ENCODE measurements around the gene SRGN. TPM values are rescaled to one million over a fixed set of nuclear protein-coding genes. Genes with fewer than 3 reads are reported as not detected.

SRGN gene
- total RNA-seq, 6 experiments from 2014 or later, result 128 to 471 (median 424) TPM

DNA sequence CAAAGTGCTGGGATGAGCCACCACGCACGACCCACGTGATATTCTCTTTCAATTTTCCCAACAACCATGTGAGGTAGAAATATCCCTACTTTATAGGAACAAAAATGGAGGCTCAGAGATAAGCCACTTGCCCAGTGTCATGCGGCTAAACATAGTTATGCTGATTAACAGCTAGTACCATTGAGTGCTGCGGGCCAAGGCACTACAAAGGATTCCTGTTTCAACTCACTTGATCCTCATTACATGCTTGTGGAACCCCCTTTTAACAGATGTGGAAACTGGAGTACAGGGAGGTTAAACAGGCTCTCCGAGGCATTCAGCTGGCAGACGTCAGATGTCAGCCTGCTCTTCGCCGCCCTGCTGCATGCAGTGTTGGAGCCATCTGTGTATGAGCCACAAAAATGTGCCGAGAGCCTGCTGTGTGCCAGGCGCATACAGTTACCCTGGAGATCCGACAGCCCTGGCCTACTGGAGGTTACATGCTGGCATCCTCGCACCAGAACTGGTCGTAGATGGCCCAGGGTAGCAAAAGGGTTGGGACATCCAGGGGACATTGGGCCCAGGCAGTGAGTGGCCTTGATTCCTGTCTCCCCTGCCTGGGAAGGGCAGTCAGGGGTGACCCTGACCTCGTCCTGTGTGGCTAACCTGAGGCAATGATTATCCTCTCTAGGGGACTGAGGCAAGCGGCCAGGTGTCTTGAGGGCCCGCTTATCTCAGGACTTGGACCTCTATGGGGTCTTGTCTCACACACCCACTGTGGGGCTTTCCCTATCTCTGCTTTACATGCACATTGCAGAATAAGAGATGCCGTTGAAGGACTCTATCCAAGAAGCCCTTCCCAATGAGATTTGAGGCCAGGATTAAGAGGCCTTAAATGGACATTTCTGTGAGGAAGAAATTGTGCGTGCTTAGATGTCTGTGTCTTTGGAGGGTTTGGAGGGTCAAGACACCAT lies 18.5 kb upstream of the SRGN start:
- Mint-ChIP-seq H3K27me3 (ENCODE audit: insufficient read depth) (peaks cover 4% of the 10 kb centered on the region; the same call in 1 of the 2 replicates), H3K27ac (no peak overlapping the region), H3K4me3 (no peak overlapping the region), H3K4me1 (ENCODE audit: low read depth) (peaks cover 24% of the 10 kb centered on the region), H3K9me3 (no peaks in the 10 kb centered on the region), H3K36me3 (ENCODE audit: low read depth) (peaks cover 4% of the 10 kb centered on the region; the same call in 1 of the 2 replicates)
- no peak for DNase-seq
- no peak for TF ChIP-seq CTCF (IDR thresholded peaks at IDR 0.05)

DNA sequence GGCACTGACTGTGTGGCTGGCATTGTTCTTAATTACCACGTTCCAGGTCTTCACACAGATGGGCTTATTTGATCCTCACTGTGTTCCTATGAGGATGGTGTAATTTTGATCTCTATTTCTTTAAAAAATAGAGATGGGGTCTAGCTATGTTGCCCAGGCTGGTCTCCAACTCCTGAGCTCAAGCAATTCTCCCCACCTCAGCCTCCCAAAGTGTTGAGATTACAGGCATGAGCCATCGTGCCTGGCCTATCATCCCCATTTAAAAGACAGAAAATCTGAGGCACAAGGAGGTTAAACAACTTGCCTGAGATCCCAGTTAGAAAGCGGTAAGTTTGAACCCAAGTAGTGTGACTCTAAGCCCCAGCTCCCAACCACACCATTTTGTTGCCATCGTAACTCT lies 17.0 kb upstream of the SRGN start:
- Mint-ChIP-seq H3K27me3 (ENCODE audit: insufficient read depth) (0 out of 2 replicates have a peak, but pooled peaks cover 1% of the 10 kb centered on the region), H3K4me3 (no peak overlapping the region), H3K4me1 (ENCODE audit: low read depth) (peaks cover 13% of the 10 kb centered on the region), H3K9me3 (no peaks in the 10 kb centered on the region), H3K27ac (no peak overlapping the region), H3K36me3 (ENCODE audit: low read depth) (peaks cover 4% of the 10 kb centered on the region; the same call in 1 of the 2 replicates)
- TF ChIP-seq CTCF (IDR thresholded peaks at IDR 0.05), result no peak
- DNase-seq, result no peak

GRCh38 chr10:69071610-69072009 lies 16.3 kb upstream of the SRGN start:
- Mint-ChIP-seq H3K4me3 (no peak overlapping the region), H3K27me3 (ENCODE audit: insufficient read depth) (no peaks in the 10 kb centered on the region), H3K4me1 (ENCODE audit: low read depth) (peaks cover 7% of the 10 kb centered on the region; the same call in 1 of the 2 replicates), H3K9me3 (no peaks in the 10 kb centered on the region), H3K27ac (no peak overlapping the region), H3K36me3 (ENCODE audit: low read depth) (no peaks in the 10 kb centered on the region)
- no peak for DNase-seq
- TF ChIP-seq CTCF (IDR thresholded peaks at IDR 0.05), result no peak

- DNase-seq, result no peak
- peaks cover 7% of the 10 kb centered on the region; the same call in 1 of the 2 replicates for H3K4me1 Mint-ChIP-seq (ENCODE audit: low read depth)
- TF ChIP-seq CTCF (IDR thresholded peaks at IDR 0.05), result no peak
- H3K9me3 Mint-ChIP-seq, result no peaks in the 10 kb centered on the region
- H3K36me3 Mint-ChIP-seq (ENCODE audit: low read depth), result no peaks in the 10 kb centered on the region
- H3K27ac Mint-ChIP-seq, result no peak overlapping the region
- no peak overlapping the region for H3K4me3 Mint-ChIP-seq
- no peaks in the 10 kb centered on the region for H3K27me3 Mint-ChIP-seq (ENCODE audit: insufficient read depth)
Measured at GRCh38 chr10:69073026-69073425, 14.9 kb upstream of the SRGN start.

DNA sequence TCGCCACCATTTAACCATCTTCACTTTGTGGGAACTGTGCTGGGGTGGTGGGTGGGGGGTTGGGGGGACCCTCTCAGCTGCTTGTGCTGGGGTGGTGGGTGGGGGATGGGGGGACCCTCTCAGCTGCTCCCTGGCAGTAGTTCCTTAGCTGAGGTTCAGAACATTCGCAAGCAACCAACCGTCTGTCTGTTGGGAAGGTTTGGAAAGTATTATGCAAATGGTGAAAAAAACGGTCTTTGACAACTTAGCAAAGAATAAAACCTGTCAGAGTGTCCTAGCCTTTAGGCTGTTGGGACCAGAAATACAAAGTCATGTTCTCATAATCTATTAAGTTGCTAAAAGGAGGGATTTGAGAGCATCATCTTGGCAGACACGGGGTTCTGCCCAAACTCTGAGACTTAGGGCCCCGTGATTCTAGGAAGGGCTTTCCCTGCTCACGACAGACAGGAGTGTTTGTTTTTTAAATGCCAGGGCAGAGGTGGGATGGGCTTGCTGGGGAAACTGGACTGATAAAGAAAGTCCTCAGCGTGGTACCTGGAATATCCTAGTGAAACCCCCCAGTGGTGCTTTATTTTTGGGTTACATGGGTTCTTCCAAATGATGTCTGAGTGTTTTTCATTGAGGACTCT lies 14.1 kb upstream of the SRGN start:
- Mint-ChIP-seq H3K9me3 (no peaks in the 10 kb centered on the region), H3K27ac (no peak overlapping the region), H3K4me1 (ENCODE audit: low read depth) (peaks cover 7% of the 10 kb centered on the region; the same call in 1 of the 2 replicates), H3K36me3 (ENCODE audit: low read depth) (no peaks in the 10 kb centered on the region), H3K4me3 (no peak overlapping the region), H3K27me3 (ENCODE audit: insufficient read depth) (no peaks in the 10 kb centered on the region)
- no peak for DNase-seq
- no peak for TF ChIP-seq CTCF (IDR thresholded peaks at IDR 0.05)
